Progenitor cell of endocrine pancreas (in vitro differentiated cells): ENCODE results near the gene NMNAT2. TPM values are rescaled to one million over a fixed set of nuclear protein-coding genes. Genes with fewer than 3 reads are reported as not detected.

ENCODE experiments used
- DNase-seq: peaks from one replicate; pipeline ENCODE4 v3.0.0; 2021; ENCODE audit warnings: low spot score; ENCODE audit not compliant: unreplicated experiment
- H3K27ac Mint-ChIP-seq: 2 replicates; pipeline ENCODE4 v1.8.0; 2021; ENCODE audit warnings: mild to moderate bottlenecking, moderate library complexity, mixed read lengths
- H3K27me3 Mint-ChIP-seq: 2 replicates; pipeline ENCODE4 v1.8.0; 2021; ENCODE audit warnings: mixed read lengths
- H3K36me3 Mint-ChIP-seq: 2 replicates; pipeline ENCODE4 v1.8.0; 2022; ENCODE audit warnings: mixed read lengths; ENCODE audit not compliant: insufficient read depth
- H3K4me1 Mint-ChIP-seq: 2 replicates; pipeline ENCODE4 v1.8.0; 2021; ENCODE audit warnings: low read depth, mixed read lengths
- H3K4me3 Mint-ChIP-seq: 2 replicates; pipeline ENCODE4 v1.8.0; 2021; ENCODE audit warnings: low read depth, mild to moderate bottlenecking, moderate library complexity, mixed read lengths
- H3K9me3 Mint-ChIP-seq: 2 replicates; pipeline ENCODE4 v1.8.0; 2021; ENCODE audit warnings: low read depth, mixed read lengths
- total RNA-seq: library from RNA; stranded (reverse); gene quantifications from 2 replicates; pipeline ENCODE4 v1.2.1, GENCODE V29; 2021
- TF ChIP-seq, protein P1 (sequence below): fragments of 200-600 bp; sonication (generic); IDR thresholded peaks from one replicate; pipeline ENCODE4 v1.5.0; 2021; ENCODE audit warnings: antibody characterized with exemption, mild to moderate bottlenecking; ENCODE audit not compliant: unreplicated experiment

Gene NMNAT2
- total RNA-seq, 1 donor from 2014 or later = 3.1 TPM

DNA sequence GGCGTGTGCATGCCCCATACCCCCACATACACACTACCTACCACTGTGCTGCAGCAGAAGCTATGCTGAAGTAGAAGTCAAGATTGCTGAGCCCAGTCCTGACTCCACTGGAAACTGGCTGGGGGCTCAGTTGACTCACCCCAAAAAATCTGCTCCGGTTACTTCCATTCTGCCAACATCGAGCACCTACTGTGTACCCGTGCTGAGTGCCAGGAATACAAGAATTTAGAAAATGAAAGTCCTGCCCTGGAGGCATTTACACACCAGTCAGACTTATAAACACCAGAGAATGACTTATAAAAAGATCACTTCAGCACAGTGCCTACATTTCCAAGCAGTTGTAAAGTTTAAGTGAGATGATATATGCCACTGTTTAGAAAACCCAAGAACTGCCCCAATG, 99.1 kb downstream of the NMNAT2 start:
- Mint-ChIP-seq H3K27ac (no peak overlapping the region), H3K4me3 (no peak overlapping the region), H3K4me1 (peaks cover 4% of the 10 kb centered on the region), H3K27me3 (no peaks in the 10 kb centered on the region), H3K36me3 (no peaks in the 10 kb centered on the region), H3K9me3 (no peaks in the 10 kb centered on the region)
- DNase-seq = no peak
- TF ChIP-seq, protein P1, sequence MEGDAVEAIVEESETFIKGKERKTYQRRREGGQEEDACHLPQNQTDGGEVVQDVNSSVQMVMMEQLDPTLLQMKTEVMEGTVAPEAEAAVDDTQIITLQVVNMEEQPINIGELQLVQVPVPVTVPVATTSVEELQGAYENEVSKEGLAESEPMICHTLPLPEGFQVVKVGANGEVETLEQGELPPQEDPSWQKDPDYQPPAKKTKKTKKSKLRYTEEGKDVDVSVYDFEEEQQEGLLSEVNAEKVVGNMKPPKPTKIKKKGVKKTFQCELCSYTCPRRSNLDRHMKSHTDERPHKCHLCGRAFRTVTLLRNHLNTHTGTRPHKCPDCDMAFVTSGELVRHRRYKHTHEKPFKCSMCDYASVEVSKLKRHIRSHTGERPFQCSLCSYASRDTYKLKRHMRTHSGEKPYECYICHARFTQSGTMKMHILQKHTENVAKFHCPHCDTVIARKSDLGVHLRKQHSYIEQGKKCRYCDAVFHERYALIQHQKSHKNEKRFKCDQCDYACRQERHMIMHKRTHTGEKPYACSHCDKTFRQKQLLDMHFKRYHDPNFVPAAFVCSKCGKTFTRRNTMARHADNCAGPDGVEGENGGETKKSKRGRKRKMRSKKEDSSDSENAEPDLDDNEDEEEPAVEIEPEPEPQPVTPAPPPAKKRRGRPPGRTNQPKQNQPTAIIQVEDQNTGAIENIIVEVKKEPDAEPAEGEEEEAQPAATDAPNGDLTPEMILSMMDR = no peak

DNA sequence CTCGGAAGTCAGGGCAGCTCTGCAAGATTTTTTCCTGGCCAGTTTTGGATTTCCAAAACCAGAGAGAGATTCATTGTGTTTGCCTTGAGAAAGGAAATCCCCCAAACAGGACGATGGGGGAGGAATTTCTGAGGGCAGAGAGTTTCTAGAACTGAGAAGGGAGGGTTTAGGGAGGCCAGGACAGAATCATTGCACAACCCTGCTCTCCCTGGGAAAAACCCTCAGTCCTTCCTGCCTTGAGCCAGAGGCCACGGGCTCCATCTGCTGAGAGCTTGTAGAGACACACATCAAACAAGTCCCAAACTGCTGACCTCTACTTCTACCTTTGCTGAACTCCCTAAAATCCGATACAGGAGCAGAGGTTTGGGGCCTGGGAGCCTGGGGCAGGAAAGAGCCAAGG, 99.7 kb downstream of the NMNAT2 start:
- Mint-ChIP-seq H3K4me3 (no peak overlapping the region), H3K4me1 (peaks cover 4% of the 10 kb centered on the region), H3K36me3 (no peaks in the 10 kb centered on the region), H3K27ac (no peak overlapping the region), H3K27me3 (no peaks in the 10 kb centered on the region), H3K9me3 (no peaks in the 10 kb centered on the region)
- TF ChIP-seq, protein P1 = peak; percentile 24
- DNase-seq = no peak

DNA sequence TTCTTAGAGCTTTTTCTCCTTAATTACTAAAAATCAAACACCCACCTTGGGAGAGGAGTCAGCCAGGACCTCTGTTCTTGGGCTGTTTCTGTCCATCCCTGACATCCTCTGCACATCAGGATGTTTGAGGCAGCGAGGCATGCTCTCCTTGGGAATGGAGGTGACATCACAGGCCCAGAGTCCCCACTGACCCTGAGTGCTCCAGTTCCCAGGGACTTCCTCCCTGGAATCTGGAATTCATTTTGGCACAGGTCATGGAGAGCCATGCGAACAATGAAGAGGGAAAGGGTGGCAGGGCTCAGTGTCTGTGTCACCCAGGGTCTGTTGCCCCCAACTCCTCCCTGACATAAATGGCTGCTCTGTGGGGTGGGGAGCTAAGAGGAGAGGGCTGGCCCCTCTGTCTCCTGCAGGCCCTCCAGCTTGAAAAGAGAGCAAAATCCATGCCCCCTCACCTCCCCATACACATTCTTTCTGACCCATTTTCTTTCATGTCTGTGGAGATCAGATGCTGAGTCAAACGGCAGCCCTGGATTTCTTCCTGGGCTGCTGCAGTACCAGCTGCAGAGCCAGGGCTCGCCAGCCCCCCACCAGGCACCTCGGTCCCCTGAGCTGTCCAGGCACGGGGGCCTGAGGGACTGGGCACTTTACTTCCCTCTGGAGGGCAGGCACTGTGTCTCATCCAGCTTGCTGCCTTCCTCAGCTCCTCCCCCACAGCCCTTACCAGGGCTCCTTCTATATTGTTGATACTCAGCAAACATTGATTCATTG, 102.0 kb downstream of the NMNAT2 start:
- H3K27ac Mint-ChIP-seq = no peak overlapping the region

DNA sequence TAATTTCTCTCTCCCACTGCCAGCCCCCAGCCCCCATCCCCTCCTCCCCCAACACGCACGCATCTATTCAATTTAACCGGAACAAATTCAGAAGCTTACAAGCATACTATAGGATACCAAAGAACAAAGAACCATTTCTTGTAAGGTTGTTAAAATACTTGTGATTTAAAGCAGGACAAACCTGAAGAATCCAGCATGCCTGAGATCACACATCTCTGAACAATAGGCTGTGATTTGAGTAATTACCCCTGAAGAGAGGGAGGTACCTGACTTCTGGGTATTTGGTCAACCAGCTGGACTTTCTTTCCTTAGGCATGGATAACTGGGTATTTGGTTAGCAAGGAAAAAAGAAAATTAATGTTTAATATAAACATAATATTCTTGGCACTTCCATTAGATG, 105.1 kb downstream of the NMNAT2 start:
- no peaks in the 10 kb centered on the region for H3K36me3 Mint-ChIP-seq
- peaks cover 14% of the 10 kb centered on the region for H3K4me1 Mint-ChIP-seq
- H3K9me3 Mint-ChIP-seq = no peaks in the 10 kb centered on the region
- H3K27ac Mint-ChIP-seq = no peak overlapping the region
- TF ChIP-seq, protein P1 = no peak
- H3K4me3 Mint-ChIP-seq = no peak overlapping the region
- no peak for DNase-seq
- no peaks in the 10 kb centered on the region for H3K27me3 Mint-ChIP-seq

More for the DNA sequence above, 102.0 kb downstream of the NMNAT2 start:
- peaks cover 12% of the 10 kb centered on the region for H3K4me1 Mint-ChIP-seq
- no peaks in the 10 kb centered on the region for H3K27me3 Mint-ChIP-seq
- TF ChIP-seq, protein P1 = no peak
- no peaks in the 10 kb centered on the region for H3K9me3 Mint-ChIP-seq
- H3K4me3 Mint-ChIP-seq = no peak overlapping the region
- H3K36me3 Mint-ChIP-seq = no peaks in the 10 kb centered on the region
- no peak for DNase-seq

DNA sequence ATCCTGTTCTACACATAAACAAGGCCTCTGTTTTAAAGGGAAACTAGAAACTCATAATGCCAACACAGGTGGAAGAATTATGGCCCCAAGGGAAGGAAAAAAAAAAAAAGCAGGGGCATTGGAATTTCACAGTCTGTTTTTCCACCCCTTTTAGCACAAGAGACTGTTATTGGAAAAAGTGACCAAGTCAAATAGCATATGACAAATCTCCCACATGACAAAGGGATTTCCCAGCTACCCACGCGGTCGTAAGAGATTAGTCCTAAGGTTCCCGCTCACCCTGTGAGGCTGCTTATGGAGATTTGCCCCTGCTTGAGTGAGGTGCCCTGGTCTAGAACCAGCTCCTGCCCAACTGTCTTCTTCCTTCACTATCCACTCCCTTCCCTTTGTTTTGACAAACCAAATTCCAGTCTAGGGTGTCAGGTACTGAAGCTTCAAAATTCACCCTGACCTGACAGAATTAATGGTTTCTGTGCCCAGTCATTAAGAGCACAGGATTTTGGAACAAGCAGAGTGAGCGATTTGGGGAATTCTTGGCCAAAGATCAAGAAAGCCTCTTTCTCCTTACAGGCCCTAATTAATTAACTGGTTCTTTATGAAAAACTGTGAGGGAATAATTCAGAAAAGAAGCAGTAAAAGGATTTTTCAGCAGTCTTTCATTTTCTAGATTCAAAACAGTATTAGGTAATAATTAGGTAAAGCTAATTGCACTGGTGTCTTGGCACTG, 107.3 kb downstream of the NMNAT2 start:
- TF ChIP-seq, protein P1 = no peak
- no peaks in the 10 kb centered on the region for H3K9me3 Mint-ChIP-seq
- H3K27me3 Mint-ChIP-seq = no peaks in the 10 kb centered on the region
- no peak overlapping the region for H3K4me3 Mint-ChIP-seq
- no peaks in the 10 kb centered on the region for H3K36me3 Mint-ChIP-seq
- peaks cover 16% of the 10 kb centered on the region for H3K4me1 Mint-ChIP-seq
- peak overlapping the region; percentile 90 for H3K27ac Mint-ChIP-seq
- no peak for DNase-seq
